Ishikawa (cell line): ENCODE measurements around the gene SULT1C4.

ENCODE experiments used
- CEBPB ChIP-seq: IDR thresholded peaks from 2 replicates; pipeline ENCODE4 v1.6.1; 2012
- CREB1 ChIP-seq: IDR thresholded peaks from 2 replicates; pipeline ENCODE4 v1.6.1; 2012; ENCODE audit warnings: low read depth
- EP300 ChIP-seq: IDR thresholded peaks from 2 replicates; pipeline ENCODE4 v1.6.1; 2012; ENCODE audit warnings: borderline replicate concordance
- FOXM1 ChIP-seq: IDR thresholded peaks from 2 replicates; pipeline ENCODE4 v1.6.1; 2012; ENCODE audit warnings: low read depth, borderline replicate concordance
- NFIC ChIP-seq: IDR thresholded peaks from 2 replicates; pipeline ENCODE4 v1.6.1; 2012
- RAD21 ChIP-seq: IDR thresholded peaks from 2 replicates; pipeline ENCODE4 v1.6.1; 2012; ENCODE audit warnings: low read depth
- REST ChIP-seq: IDR thresholded peaks from 2 replicates; pipeline ENCODE4 v1.6.1; 2012; ENCODE audit warnings: low read depth, mild to moderate bottlenecking
- TEAD4 ChIP-seq: IDR thresholded peaks from 2 replicates; pipeline ENCODE4 v1.6.1; 2012
- ZBTB7A ChIP-seq: IDR thresholded peaks from 2 replicates; pipeline ENCODE4 v1.6.1; 2012; ENCODE audit warnings: low read depth

GRCh38 chr2:108351889-108352288 lies 25.9 kb upstream of the SULT1C4 start:
- TF ChIP-seq TEAD4 (no peak), CEBPB (no peak), RAD21 (no peak), REST (no peak), NFIC (no peak), FOXM1 (no peak), ZBTB7A (no peak), CREB1 (no peak), EP300 (no peak)
